Measurements from ENCODE around the gene ADIPOQ. TPM values are rescaled to one million over a fixed set of nuclear protein-coding genes. Genes with fewer than 3 reads are reported as not detected.

Gene ADIPOQ
- not detected in 3 replicates for polyA plus RNA-seq
- not detected for polyA plus RNA-seq (2011; ENCODE audit: low read depth)
- not detected in 2 replicates for polyA plus RNA-seq (2011; cell fraction: cytosol; rRNA removed)
- not detected in 2 replicates for polyA plus RNA-seq (2011; cell fraction: nucleus; rRNA removed)
- polyA plus RNA-seq (2012; ENCODE audit: low replicate concordance) = not detected in 2 replicates
- not detected in 3 replicates for polyA minus RNA-seq
- polyA minus RNA-seq (2011; cell fraction: cytosol; rRNA and poly(A)+ RNA removed) = not detected
- not detected in 2 replicates for polyA minus RNA-seq (2011; cell fraction: nucleus; rRNA and poly(A)+ RNA removed)

GRCh38 chr3:186842426-186843038 lies at the start of gene ADIPOQ:
Gene ADIPOQ (plus strand): TSS chr3:186842710. CDS start chr3:186853059, 10,349 bp downstream.
- no peaks in the 10 kb centered on the region for H3K4me1 ChIP-seq (ENCODE audit: control insufficient read depth, extremely low read depth, insufficient read depth, low read length)
- TF ChIP-seq CTCF (optimal IDR thresholded peaks at IDR 0.05 in 1 of 3, IDR thresholded peaks at IDR 0.05 in 1 of 3, conservative IDR thresholded peaks at IDR 0.05 in 1 of 3; ENCODE audit: extremely low read depth in 1 of 3, insufficient read depth in 2 of 3, low read length in 3 of 3) (no peak), EZH2 (IDR thresholded peaks at IDR 0.05; ENCODE audit: low read length) (no peak)
- dilution Hi-C loops (cut with MboI; ENCODE audit: extremely low pct_ligation_motif_present, low sequenced_read_pairs) = no loop called here
- H3K4me2 ChIP-seq (ENCODE audit: control insufficient read depth, extremely low read depth, insufficient read depth, low read depth, low read length) = no peak within 1 kb of the TSS
- FAIRE-seq (no peak), DNase-seq (ENCODE audit: low read depth, low spot score) (no peak)
- H3K9me1 ChIP-seq (ENCODE audit: control insufficient read depth, extremely low read depth, insufficient read depth, low read length) = no peaks in the 10 kb centered on the region
- no peaks in the 10 kb centered on the region for H4K20me1 ChIP-seq (ENCODE audit: control insufficient read depth, extremely low read depth, insufficient read depth, low read length)
- no peak within 1 kb of the TSS for H2AFZ ChIP-seq (ENCODE audit: control insufficient read depth, low read length)
- no peak within 1 kb of the TSS for H3K9ac ChIP-seq (ENCODE audit: control insufficient read depth, extremely low read depth, insufficient read depth, low read length)
- no peaks in the 10 kb centered on the region for H3K79me2 ChIP-seq (ENCODE audit: control insufficient read depth, insufficient read depth, low read length)
- no peak within 1 kb of the TSS for H3K27ac ChIP-seq (ENCODE audit: control insufficient read depth, insufficient read depth, low read length)
- no peaks in the 10 kb centered on the region for H3K9me3 ChIP-seq (ENCODE audit: control insufficient read depth, low read depth, low read length)
- H3K4me3 ChIP-seq (ENCODE audit: control insufficient read depth in 2 of 3, extremely low read depth in 1 of 3, insufficient read depth in 2 of 3, low read depth in 1 of 3, low read length in 3 of 3) = no peak within 1 kb of the TSS
- H3K36me3 ChIP-seq (ENCODE audit: control insufficient read depth in 2 of 2, extremely low read depth in 1 of 2, insufficient read depth in 2 of 2, low read length in 2 of 2) = no peaks in the 10 kb centered on the region
- peaks cover 6% of the 10 kb centered on the region for H3K27me3 ChIP-seq (ENCODE audit: control insufficient read depth, extremely low read depth, insufficient read depth, low read length)

- Histone ChIP-seq H3K36me3 (ENCODE audit: control insufficient read depth in 2 of 2, extremely low read depth in 1 of 2, insufficient read depth in 2 of 2, low read length in 2 of 2) (peaks cover 4 to 23% of the 10 kb centered on the region in 2 experiments), H4K20me1 (ENCODE audit: control insufficient read depth, extremely low read depth, insufficient read depth, low read length) (no peaks in the 10 kb centered on the region), H3K4me2 (ENCODE audit: control insufficient read depth, extremely low read depth, insufficient read depth, low read depth, low read length) (no peak overlapping the region), H3K4me1 (ENCODE audit: control insufficient read depth, extremely low read depth, insufficient read depth, low read length) (no peaks in the 10 kb centered on the region), H3K79me2 (ENCODE audit: control insufficient read depth, insufficient read depth, low read length) (no peaks in the 10 kb centered on the region), H3K9me1 (ENCODE audit: control insufficient read depth, extremely low read depth, insufficient read depth, low read length) (no peaks in the 10 kb centered on the region), H3K4me3 (ENCODE audit: control insufficient read depth in 2 of 3, extremely low read depth in 1 of 3, insufficient read depth in 2 of 3, low read depth in 1 of 3, low read length in 3 of 3) (no peak overlapping the region), H3K9ac (ENCODE audit: control insufficient read depth, extremely low read depth, insufficient read depth, low read length) (no peak overlapping the region), H3K27ac (ENCODE audit: control insufficient read depth, insufficient read depth, low read length) (no peak overlapping the region), H3K9me3 (ENCODE audit: control insufficient read depth, low read depth, low read length) (no peaks in the 10 kb centered on the region), H3K27me3 (ENCODE audit: control insufficient read depth, extremely low read depth, insufficient read depth, low read length) (no peaks in the 10 kb centered on the region), H2AFZ (ENCODE audit: control insufficient read depth, low read length) (no peak overlapping the region)
- FAIRE-seq = no peak
- dilution Hi-C loops (cut with MboI; ENCODE audit: extremely low pct_ligation_motif_present, low sequenced_read_pairs) = no loop called here
- no peak for DNase-seq (ENCODE audit: low read depth, low spot score)
- TF ChIP-seq EZH2 (IDR thresholded peaks at IDR 0.05; ENCODE audit: low read length) (no peak), CTCF (optimal IDR thresholded peaks at IDR 0.05 in 1 of 3, IDR thresholded peaks at IDR 0.05 in 1 of 3, conservative IDR thresholded peaks at IDR 0.05 in 1 of 3; ENCODE audit: extremely low read depth in 1 of 3, insufficient read depth in 2 of 3, low read length in 3 of 3) (no peak)
Observed at GRCh38 chr3:186798239-186798874, 44.2 kb upstream of the ADIPOQ start.
